DOHH2 (cell line): ENCODE data around the gene DNAL4.

ENCODE experiments used
- EZH2phosphoT487 ChIP-seq: fragments of 200-600 bp; sonication (generic); IDR thresholded peaks from 2 replicates; pipeline ENCODE4 v1.6.1; 2017; ENCODE audit warnings: borderline replicate concordance, mild to moderate bottlenecking, antibody characterized with exemption, low read length, moderate library complexity, mixed read lengths
- TF ChIP-seq, protein P1 (sequence below): fragments of 200-600 bp; sonication (generic); IDR thresholded peaks from one replicate; pipeline ENCODE4 v1.5.1; 2014; ENCODE audit warnings: antibody characterized with exemption, mild to moderate bottlenecking, low read depth, low read length; ENCODE audit not compliant: poor library complexity, severe bottlenecking

DNA sequence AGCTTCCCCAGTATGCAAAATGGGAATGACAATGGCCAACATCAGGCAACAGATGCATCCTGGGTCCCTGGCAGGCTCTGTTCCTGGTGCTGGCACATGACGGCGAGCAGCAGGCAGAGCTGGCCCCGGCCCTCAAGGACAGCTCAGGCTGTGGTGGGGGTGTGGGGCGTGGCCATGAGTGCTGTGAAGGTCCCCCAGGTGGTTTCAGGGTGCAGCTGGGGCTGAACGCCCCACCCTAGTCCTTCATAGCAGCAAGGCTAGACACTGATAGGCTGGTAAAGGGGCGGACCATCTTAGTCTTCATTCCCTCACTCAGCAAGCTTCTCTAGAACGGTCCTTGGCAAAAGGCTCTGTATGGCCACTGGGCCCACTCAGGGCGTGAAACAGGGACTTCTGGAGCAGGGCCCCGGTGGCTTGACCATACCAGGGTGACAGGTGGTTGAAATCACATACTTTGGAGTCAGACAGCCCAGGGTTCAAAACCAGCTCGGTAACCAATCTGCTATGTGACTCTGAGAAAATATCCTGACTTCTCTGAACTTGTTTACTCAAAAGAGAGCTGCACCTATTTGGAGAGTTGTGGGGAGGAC, 34.8 kb upstream of the DNAL4 start:
- TF ChIP-seq, protein P1, sequence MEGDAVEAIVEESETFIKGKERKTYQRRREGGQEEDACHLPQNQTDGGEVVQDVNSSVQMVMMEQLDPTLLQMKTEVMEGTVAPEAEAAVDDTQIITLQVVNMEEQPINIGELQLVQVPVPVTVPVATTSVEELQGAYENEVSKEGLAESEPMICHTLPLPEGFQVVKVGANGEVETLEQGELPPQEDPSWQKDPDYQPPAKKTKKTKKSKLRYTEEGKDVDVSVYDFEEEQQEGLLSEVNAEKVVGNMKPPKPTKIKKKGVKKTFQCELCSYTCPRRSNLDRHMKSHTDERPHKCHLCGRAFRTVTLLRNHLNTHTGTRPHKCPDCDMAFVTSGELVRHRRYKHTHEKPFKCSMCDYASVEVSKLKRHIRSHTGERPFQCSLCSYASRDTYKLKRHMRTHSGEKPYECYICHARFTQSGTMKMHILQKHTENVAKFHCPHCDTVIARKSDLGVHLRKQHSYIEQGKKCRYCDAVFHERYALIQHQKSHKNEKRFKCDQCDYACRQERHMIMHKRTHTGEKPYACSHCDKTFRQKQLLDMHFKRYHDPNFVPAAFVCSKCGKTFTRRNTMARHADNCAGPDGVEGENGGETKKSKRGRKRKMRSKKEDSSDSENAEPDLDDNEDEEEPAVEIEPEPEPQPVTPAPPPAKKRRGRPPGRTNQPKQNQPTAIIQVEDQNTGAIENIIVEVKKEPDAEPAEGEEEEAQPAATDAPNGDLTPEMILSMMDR, result no peak
- TF ChIP-seq EZH2phosphoT487, result no peak
